GM23338 (cell line): ENCODE data around the gene FAF1.
"Not testable (repeated sequence)": the region's sequence is repeated elsewhere in the genome, so short reads cannot be mapped to it uniquely, and the experiment has no call there.

Experiments used
- CREB1 ChIP-seq: fragments of 250-450 bp; sonication (Bioruptor Pico); IDR thresholded peaks from 2 replicates; pipeline ENCODE4 v1.5.0; 2020; ENCODE audit warnings: low read depth, mild to moderate bottlenecking, moderate library complexity
- EZH2 ChIP-seq: fragments of 200-600 bp; sonication (generic); IDR thresholded peaks from one replicate; pipeline ENCODE4 v1.8.0; 2017; ENCODE audit warnings: antibody characterized with exemption, mild to moderate bottlenecking, low read depth; ENCODE audit not compliant: unreplicated experiment
- EZH2phosphoT487 ChIP-seq: fragments of 200-600 bp; sonication (generic); IDR thresholded peaks from one replicate; pipeline ENCODE4 v1.8.1; 2018; ENCODE audit warnings: antibody characterized with exemption; ENCODE audit not compliant: unreplicated experiment
- JUNB ChIP-seq: IDR thresholded peaks from one replicate; pipeline ENCODE4 v1.6.1; 2016; ENCODE audit warnings: antibody characterized with exemption; ENCODE audit not compliant: unreplicated experiment
- POLR2AphosphoS5 ChIP-seq: IDR thresholded peaks from 2 replicates; pipeline ENCODE4 v1.6.1; 2016; ENCODE audit warnings: antibody characterized with exemption, low read depth
- TF ChIP-seq, protein P1 (sequence below), 2 experiments: fragments of 200-600 bp in 1 of 2; sonication (generic) in 1 of 2; conservative IDR thresholded peaks; 2 replicates each; pipeline versions ENCODE4 v1.5.1 to v1.6.1; 2016 to 2017; ENCODE audit warnings: antibody characterized with exemption in 2 of 2, low read depth in 2 of 2, mild to moderate bottlenecking in 2 of 2, moderate library complexity in 1 of 2
- TF ChIP-seq, protein P2 (sequence below): IDR thresholded peaks from 2 replicates; pipeline ENCODE4 v1.6.1; 2016; ENCODE audit warnings: antibody characterized with exemption
- TF ChIP-seq, protein P3 (sequence below): IDR thresholded peaks from one replicate; pipeline ENCODE4 v1.6.1; 2018; ENCODE audit warnings: antibody characterized with exemption; ENCODE audit not compliant: unreplicated experiment

DNA sequence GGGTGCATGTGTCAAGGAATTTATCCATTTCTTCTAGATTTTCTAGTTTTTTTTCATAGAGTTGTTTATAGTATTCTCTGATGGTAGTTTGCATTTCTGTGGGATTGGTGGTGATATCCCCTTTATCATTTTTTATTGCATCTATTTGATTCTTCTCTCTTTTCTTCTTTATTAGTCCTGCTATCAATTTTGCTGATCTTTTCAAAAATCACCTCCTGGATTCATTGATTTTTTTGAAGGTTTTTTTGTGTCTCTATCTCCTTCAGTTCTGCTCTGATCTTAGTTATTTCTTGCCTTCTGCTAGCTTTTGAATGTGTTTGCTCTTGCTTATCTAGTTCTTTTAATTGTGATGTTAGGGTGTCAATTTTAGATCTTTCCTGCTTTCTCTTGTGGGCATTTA, 52.5 kb downstream of the FAF1 start:
- TF ChIP-seq, protein P1, sequence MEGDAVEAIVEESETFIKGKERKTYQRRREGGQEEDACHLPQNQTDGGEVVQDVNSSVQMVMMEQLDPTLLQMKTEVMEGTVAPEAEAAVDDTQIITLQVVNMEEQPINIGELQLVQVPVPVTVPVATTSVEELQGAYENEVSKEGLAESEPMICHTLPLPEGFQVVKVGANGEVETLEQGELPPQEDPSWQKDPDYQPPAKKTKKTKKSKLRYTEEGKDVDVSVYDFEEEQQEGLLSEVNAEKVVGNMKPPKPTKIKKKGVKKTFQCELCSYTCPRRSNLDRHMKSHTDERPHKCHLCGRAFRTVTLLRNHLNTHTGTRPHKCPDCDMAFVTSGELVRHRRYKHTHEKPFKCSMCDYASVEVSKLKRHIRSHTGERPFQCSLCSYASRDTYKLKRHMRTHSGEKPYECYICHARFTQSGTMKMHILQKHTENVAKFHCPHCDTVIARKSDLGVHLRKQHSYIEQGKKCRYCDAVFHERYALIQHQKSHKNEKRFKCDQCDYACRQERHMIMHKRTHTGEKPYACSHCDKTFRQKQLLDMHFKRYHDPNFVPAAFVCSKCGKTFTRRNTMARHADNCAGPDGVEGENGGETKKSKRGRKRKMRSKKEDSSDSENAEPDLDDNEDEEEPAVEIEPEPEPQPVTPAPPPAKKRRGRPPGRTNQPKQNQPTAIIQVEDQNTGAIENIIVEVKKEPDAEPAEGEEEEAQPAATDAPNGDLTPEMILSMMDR (conservative IDR thresholded peaks at IDR 0.05; ENCODE audit: low read depth in 2 of 2) = not testable (repeated sequence)
- not testable (repeated sequence) for TF ChIP-seq EZH2; EZH2phosphoT487; POLR2AphosphoS5; JUNB; CREB1 (CRISPR knock-in tag)
- TF ChIP-seq, protein P2, sequence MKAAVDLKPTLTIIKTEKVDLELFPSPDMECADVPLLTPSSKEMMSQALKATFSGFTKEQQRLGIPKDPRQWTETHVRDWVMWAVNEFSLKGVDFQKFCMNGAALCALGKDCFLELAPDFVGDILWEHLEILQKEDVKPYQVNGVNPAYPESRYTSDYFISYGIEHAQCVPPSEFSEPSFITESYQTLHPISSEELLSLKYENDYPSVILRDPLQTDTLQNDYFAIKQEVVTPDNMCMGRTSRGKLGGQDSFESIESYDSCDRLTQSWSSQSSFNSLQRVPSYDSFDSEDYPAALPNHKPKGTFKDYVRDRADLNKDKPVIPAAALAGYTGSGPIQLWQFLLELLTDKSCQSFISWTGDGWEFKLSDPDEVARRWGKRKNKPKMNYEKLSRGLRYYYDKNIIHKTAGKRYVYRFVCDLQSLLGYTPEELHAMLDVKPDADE = not testable (repeated sequence)
- TF ChIP-seq, protein P3, sequence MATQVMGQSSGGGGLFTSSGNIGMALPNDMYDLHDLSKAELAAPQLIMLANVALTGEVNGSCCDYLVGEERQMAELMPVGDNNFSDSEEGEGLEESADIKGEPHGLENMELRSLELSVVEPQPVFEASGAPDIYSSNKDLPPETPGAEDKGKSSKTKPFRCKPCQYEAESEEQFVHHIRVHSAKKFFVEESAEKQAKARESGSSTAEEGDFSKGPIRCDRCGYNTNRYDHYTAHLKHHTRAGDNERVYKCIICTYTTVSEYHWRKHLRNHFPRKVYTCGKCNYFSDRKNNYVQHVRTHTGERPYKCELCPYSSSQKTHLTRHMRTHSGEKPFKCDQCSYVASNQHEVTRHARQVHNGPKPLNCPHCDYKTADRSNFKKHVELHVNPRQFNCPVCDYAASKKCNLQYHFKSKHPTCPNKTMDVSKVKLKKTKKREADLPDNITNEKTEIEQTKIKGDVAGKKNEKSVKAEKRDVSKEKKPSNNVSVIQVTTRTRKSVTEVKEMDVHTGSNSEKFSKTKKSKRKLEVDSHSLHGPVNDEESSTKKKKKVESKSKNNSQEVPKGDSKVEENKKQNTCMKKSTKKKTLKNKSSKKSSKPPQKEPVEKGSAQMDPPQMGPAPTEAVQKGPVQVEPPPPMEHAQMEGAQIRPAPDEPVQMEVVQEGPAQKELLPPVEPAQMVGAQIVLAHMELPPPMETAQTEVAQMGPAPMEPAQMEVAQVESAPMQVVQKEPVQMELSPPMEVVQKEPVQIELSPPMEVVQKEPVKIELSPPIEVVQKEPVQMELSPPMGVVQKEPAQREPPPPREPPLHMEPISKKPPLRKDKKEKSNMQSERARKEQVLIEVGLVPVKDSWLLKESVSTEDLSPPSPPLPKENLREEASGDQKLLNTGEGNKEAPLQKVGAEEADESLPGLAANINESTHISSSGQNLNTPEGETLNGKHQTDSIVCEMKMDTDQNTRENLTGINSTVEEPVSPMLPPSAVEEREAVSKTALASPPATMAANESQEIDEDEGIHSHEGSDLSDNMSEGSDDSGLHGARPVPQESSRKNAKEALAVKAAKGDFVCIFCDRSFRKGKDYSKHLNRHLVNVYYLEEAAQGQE = not testable (repeated sequence)
